ENCODE measurements around the gene CACNA1D.
A peak's percentile ranks its signal among the peaks of the same experiment; 100 is the strongest.
"Not testable (repeated sequence)": the region's sequence is repeated elsewhere in the genome, so short reads cannot be mapped to it uniquely, and the experiment has no call there.

Gene CACNA1D

GRCh38 chr3:53530205-53530604, 35.8 kb downstream of the CACNA1D start:
- no peak for DNase-seq

- peak; percentile 38 for DNase-seq
These were observed 37.3 kb downstream of the CACNA1D start for GRCh38 chr3:53531749-53532148.

GRCh38 chr3:53533472-53533871, 39.1 kb downstream of the CACNA1D start:
- no peak for DNase-seq

GRCh38 chr3:53534216-53534615, 39.8 kb downstream of the CACNA1D start:
- no peak for DNase-seq

- DNase-seq = peak; percentile 39
These were observed 40.4 kb downstream of the CACNA1D start for GRCh38 chr3:53534676-53535400.

GRCh38 chr3:53536282-53536681, 41.9 kb downstream of the CACNA1D start:
- no peak for DNase-seq

- no peak for DNase-seq
These were observed 49.9 kb downstream of the CACNA1D start for GRCh38 chr3:53544357-53544756.

GRCh38 chr3:53545310-53545995, 51.0 kb downstream of the CACNA1D start:
- no peak for DNase-seq

- DNase-seq = no peak
These were observed 51.6 kb downstream of the CACNA1D start for GRCh38 chr3:53545996-53546359.

GRCh38 chr3:53547327-53547726, 52.9 kb downstream of the CACNA1D start:
- DNase-seq = no peak

- no peak for DNase-seq
These were observed 55.7 kb downstream of the CACNA1D start for GRCh38 chr3:53550005-53550620.

- DNase-seq = no peak
These were observed 56.9 kb downstream of the CACNA1D start for GRCh38 chr3:53551324-53551723.

GRCh38 chr3:53552730-53553129, 58.3 kb downstream of the CACNA1D start:
- no peak for DNase-seq

- no peak for DNase-seq
These were observed 58.8 kb downstream of the CACNA1D start for GRCh38 chr3:53553200-53553599.

GRCh38 chr3:53554559-53555067, 60.2 kb downstream of the CACNA1D start:
- no peak for DNase-seq

GRCh38 chr3:53555068-53555588, 60.7 kb downstream of the CACNA1D start:
- DNase-seq = no peak

GRCh38 chr3:53566461-53567145, 72.2 kb downstream of the CACNA1D start:
- DNase-seq = no peak

GRCh38 chr3:53570081-53570480, 75.7 kb downstream of the CACNA1D start:
- DNase-seq = no peak

GRCh38 chr3:53570709-53571108, 76.3 kb downstream of the CACNA1D start:
- DNase-seq = no peak

GRCh38 chr3:53571264-53571663, 76.9 kb downstream of the CACNA1D start:
- no peak for DNase-seq

GRCh38 chr3:53572184-53572583, 77.8 kb downstream of the CACNA1D start:
- DNase-seq = not testable (repeated sequence)

GRCh38 chr3:53577506-53577905, 83.1 kb downstream of the CACNA1D start:
- no peak for DNase-seq

- no peak for DNase-seq
These were observed 85.2 kb downstream of the CACNA1D start for GRCh38 chr3:53579636-53580035.

Measured in NCI-H510A treated with DMSO at 0.1 percent for 48 hours (cell line).